NCI-H1417 treated with DMSO at 0.1 percent for 48 hours (cell line): ENCODE data around the gene CD37.
A peak's percentile ranks its signal among the peaks of the same experiment; 100 is the strongest.
"Not testable (repeated sequence)": the region's sequence is repeated elsewhere in the genome, so short reads cannot be mapped to it uniquely, and the experiment has no call there.

Source experiments
- DNase-seq: peaks from one replicate; lab custom pipeline; 2025; lab: John Stamatoyannopoulos, UW

Gene CD37

DNA sequence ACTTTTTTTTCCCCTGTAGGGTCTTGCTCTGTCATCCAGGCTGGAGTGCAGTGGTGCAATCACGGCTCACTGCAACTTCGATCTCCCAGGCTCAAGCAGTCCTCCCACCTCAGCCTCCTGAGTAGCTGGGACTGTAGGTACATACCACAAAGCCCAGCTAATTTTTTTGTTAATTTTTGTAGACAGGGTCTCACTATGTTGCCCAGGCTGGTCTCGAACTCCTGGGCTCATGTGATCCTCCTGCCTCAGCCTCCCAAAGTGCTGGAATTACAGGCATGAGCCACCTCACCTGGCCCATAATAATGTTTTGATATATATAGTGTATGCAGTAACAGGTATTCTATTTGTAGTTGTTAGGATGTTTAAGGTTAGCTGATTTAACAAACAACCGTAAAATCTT, 4.0 kb upstream of the CD37 start:
- not testable (repeated sequence) for DNase-seq

DNA sequence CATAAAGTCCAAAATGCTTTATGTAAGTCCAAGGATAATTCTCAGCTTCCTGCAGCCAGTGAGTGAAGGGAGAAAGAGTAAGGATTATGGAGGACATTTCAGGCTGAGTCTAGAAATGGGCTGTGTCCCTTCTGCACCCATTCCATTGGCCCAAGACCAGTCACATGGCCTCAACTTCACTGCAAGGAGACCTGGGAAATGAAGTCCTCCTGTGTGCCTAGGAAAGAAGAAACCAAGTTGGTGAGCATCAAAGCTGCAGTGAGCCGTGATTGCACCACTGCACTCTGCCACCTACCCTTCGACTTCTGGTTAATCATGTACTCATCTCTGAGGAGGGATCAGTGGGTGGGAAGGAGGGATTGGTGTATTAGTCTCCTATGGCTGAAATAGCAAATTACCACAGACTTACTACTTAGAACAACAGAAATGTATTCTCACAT, 3.6 kb upstream of the CD37 start:
- DNase-seq: no peak

DNA sequence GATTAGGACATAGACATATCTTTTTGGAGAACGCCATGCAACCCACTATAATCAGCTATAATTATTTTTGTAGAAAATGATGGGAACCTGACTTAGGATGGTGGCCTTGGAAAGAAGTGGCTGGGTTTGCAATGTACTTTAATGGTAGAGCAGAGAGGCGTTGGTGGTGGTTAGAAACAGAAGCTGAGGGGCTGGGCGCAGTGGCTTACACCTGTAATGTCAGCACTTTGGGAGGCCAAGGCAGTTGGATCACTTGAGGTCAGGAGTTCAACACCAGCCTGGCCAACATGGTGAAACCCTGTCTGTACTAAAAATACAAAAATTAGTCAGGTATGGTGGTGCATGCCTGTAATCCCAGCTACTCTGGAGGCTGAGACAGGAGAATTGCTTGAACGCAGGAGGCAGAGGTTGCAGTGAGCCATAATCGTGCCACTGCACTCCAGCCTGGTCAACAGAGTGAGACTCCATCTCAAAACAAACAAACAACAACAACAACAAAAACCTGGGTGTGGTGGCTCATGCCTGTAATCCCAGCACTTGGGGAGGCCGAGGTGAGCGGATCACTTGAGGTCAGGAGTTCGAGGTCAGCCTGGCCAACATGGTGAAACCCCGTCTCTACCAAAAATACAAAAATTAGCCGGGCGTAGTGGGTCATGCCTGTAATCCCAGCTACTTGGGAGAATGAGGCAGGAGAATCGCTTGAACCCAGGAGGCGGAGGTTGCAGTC, 2.4 kb upstream of the CD37 start:
- not testable (repeated sequence) for DNase-seq

DNA sequence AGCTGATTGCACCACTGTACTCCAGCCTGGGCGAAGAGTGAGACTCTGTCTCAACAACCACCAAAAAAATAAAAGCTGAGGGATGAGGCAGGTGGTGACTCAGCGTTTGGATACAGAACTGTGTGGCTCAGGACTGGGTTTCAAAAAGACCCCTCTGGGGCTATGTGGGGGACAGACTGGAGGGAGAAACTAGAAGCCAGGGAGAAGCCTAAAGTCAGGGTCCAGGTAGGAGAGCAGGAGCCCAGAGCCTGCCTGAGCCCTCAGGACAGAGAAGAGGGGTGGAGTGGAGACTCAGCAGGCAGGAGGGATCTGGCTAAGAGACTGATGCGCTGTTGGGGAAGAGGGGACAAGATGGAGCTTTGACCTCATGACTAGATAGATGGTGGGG, 1.8 kb upstream of the CD37 start:
- no peak for DNase-seq

DNA sequence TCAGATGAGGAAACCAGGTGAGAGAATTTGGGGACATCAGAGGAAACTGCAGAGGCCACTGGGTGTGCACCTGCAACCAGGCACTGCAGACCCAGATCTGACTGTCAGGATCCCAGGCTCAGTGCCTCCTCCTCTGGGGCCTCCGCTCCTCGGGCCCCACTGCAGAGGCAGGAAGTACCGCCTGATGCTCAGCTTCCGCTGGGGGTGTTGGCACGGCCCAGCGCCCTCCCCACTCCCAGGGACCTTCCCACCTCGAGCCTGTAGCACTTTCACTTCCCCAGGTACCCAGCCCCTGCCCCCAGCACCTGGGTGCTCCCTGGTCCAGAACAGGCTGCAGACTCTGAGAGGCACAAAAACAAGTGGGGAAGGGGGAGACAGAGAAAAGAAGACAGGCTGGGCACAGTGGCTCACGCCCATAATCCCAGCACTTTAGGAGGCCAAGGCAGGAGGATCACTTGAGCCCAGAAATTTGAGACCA, 1.4 kb upstream of the CD37 start:
- no peak for DNase-seq

DNA sequence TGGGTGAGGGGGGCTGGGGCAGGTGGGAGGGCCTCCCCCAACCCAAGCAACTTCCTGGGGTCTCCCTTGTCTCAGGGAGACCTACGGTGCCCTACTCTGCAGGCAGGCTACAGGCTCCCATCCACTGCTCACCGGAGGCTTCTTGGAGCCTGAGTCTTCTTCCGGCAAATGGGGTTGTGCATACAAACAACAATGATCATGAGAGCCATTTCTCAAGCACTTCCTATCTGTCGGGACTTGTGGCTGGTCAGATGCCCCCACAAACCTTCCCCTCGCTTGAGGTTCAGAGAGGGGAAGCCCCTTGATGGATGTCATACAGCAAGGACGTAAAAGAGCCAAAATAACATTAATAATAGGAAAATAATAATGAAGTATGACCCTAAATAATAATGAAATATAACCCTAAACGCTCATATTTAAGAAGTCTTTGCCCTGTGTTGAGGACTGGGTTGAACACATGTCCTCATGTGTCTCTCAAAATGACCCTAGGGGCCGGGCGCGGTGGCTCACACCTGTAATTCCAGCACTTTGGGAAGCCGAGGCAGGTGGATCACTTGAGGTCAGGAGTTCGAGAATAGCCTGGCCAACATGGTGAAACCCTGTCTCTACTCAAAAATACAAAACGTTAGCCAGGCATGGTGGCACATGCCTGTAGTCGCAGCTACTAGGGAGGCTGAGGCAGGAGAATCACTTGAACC, 727 bp downstream of the CD37 start:
- DNase-seq: no peak

DNA sequence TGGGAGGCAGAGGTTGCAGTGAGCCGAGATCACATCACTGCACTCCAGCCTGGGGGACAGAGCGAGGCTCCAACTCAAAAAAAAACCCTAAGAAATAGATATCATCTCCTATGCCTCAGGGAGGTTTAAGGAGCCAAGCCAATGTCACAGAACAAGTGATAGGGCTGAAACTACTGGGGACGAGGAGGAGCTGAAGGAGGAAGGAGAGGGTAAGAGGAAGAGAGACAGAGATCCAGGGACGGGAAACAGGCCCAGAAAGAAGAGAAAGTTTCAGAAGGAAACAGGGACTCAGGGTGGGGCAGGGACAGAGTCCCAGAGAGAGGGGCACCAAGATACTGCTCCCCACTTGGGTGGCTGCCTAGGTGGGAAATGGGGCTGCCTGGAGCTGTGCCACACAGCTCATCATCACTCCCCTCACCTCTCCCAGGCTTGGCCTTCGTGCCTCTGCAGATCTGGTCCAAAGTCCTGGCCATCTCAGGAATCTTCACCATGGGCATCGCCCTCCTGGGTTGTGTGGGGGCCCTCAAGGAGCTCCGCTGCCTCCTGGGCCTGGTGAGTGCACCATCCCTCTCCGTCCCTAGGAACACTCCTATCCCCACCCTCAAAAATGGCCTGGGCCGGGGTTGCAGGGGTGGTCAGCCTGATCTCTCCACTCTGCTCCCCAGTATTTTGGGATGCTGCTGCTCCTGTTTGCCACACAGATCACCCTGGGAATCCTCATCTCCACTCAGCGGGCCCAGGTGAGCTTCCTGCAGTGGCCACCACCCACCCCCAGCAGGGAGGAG, 1.5 kb downstream of the CD37 start:
- DNase-seq: no peak

DNA sequence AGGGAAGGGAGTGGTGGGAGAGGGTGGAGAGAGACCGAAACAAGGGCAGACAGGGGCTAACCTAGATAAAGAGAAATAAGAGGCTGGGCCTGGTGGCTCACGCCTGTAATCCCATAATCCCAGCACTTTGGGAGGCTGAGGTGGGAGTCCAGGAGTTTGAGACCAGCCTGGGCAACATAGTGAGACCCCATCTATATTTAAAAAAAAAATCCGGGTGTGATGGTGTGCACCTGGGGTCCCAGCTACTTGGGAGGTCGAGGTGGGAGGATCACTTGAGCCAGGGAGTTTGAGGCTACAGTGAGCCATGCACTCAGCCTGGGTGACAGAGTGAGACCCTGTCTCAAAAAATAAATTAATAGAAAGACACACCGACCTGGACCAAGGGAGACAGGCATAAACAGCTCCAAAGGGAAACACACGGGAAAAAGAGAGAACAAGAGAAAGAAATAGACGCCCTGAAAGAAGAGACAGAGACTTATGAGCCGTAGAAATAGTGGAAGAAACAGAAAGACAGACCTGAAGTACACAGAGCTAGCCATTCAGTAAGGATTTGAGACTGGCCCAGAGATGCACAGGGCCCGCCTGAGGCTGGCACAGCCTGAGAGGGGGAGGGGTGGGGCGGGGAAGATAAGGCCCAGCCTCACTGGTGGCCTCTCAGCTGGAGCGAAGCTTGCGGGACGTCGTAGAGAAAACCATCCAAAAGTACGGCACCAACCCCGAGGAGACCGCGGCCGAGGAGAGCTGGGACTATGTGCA, 2.2 kb downstream of the CD37 start:
- DNase-seq: no peak

DNA sequence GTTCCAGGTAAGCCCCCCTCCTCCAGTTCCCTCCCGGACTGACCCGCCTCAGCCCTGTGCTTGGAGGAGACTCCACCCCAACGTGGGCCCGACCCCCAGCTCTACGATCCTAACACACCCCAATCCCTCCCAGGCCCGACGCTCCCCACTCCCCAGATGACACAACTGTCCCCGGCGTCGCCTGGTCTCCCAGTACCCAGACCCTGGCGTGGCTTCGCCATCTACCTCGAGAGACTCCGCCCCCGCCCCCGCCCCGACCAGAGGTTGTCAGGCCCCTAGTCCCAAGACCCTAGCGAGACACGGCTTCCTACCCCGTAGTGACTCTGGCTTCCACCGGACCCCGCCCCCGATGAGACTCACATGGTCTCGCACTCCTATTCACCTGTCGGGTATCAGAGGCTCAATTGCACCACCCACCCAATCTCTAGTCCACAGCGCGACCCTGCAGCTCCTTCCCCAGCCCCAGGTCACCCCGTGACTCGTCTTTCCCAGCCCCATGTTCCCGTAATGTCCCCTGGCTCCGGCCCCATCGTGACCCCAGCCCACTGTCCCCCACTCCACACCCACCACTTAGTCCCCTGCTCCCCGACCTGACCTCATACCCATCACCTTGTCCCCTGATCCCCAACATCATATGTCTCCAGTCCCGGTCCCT, 2.9 kb downstream of the CD37 start:
- no peak for DNase-seq

DNA sequence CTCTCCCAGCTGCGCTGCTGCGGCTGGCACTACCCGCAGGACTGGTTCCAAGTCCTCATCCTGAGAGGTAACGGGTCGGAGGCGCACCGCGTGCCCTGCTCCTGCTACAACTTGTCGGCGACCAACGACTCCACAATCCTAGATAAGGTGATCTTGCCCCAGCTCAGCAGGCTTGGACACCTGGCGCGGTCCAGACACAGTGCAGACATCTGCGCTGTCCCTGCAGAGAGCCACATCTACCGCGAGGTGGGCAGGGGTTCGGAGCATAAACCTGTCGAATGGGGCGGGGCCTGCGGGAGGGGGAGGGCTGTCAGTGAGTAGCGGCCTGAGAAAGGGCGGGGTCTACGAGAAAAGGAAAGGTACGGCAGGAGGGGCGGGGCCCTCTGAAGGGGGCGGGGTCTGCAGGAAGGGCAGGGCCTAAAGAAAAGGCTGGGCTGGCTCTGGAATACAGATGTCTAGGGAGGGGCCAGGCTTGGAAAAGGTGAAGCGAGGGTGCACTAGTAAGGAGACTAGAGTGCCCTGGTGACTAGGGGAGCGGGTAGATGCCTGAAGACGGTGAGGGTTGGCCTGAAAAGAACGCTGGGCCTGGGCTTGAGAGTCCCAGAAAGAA, 3.6 kb downstream of the CD37 start:
- no peak for DNase-seq

DNA sequence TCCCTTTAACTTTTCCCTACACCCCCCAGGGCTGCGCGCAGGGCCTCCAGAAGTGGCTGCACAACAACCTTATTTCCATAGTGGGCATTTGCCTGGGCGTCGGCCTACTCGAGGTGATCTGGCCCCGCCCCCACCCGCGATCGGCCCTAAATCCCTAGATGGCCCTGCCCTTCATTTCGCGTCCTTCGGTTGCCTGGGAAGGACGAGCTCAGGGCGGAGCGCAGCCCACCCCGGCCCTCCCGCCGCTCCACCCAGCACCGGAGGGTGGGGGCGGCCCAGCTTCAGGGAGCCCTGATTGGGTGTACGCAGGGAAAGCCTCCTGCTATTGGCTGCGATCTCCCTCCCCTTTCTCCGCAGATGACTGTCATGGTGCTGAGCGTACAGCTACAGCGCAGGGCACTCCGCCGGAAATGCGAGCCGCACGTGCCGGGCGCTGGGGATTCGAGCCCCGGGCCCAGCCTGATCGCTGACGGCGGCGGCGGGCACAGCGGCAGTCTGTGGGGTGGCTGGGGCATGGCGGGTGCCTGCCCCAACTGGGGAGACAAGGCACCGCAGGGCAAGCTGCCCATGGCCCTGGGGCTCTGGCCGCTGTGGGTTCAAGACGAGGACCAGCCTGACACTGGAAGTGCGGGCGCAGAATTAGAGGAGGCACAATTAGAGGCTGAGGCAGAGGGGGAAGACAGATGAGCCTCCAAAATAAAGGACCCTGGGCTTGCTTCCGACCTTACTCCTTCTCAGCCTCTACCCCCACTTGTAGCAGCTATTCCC, 4.3 kb downstream of the CD37 start:
- no peak for DNase-seq

DNA sequence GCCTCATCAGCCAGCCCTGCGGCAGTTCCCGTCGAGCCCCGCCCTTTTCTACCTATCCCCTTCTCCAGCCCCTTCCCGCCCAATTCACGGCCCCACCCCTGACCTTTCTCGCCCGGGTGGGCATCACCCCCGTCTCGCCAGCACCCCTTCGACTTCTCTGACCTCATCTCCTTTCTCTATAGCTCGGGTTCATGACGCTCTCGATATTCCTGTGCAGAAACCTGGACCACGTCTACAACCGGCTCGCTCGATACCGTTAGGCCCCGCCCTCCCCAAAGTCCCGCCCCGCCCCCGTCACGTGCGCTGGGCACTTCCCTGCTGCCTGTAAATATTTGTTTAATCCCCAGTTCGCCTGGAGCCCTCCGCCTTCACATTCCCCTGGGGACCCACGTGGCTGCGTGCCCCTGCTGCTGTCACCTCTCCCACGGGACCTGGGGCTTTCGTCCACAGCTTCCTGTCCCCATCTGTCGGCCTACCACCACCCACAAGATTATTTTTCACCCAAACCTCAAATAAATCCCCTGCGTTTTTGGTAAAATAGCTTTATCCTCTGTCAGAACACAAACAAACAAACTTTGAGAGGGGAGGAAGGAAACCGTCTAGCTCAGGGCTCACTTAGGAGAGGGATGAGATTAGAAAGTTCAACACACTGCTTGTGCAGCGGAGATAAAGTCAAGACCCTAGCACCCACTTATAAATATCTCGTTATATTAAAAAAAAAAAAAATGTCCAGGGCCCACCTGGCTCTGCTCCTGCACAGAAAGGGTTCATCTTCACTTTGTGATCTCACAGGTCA, 5.1 kb downstream of the CD37 start:
- DNase-seq: peak; percentile 0

DNA sequence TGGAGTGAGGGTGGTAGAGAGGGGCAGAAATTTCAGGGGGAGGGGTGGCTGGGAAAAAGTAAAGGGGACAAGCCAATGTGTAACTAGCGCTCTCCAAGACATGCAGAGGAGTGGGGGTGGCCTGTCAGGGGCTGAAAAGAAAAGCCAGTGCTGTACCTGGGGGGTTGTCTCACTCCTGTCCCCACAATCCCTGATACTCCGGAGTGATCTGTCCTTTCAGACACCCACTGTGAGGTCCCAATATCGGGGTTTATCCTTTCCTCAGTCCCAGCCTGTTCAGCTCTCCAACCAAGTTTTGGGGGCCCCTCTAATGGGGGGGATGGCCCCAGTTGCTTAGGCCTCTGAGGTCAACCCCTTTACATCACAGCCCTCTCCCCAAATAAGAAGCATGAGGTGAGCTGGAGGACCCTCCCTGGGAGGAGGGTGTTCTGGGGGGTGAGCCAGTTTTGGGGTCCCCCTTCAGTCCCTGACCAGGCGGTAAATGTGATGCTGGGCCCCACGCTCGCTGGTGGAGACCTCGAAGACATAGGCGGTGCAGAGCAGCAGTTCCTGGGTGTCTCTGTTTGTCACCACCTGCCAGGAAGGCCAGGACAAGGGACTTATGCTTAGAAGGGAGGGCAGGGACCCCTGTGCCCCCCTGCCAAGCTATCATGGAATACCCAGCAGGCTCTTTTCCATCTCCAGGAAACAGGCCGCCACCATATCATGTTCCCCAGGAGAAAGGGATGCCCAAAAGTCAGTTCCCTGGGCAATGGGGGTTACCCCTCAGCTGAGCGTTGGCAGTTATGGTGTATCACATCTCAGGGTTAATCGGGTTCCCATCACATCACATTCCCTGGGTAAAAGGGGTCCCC, 5.9 kb downstream of the CD37 start:
- no peak for DNase-seq

DNA sequence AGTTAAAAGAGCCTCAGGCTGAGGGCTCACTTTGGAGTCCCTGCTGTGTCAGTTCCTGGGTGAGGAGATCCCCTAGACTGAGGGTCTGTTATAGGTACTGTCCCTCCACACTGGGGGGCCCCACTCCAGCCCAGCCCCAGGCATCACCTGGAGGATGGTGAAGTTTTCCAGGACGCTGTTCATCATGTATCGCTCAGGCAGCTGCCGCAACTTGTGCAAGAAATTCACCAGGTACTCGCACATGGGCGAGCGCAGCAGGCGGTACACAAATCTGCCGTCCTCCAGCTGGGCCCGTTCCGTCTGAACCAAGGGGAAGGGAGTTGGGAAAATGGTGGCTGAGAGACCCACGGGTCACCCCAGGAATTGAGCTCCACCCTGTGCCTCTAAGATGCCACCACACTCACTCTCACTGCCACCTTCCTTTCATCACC, 7.1 kb downstream of the CD37 start:
- DNase-seq: no peak

DNA sequence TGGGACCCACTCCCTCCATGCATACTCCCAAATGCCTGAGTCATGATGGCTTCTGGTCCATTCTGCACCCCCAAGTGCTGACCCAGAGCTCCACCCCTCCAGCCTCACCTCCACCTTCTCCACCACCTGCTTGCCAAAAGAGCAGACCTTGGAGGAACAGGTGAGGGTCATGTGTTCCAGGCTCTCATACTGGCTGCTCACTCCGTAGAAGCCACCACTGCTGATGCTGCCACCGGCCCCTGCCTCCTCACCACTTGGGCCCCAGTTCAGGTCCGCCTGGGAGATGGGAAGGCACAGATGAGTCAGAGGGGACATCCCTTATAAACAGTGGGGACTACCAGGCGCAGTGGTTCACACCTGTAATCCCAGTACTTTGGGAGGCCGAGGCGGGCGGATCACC, 7.9 kb downstream of the CD37 start:
- no peak for DNase-seq

DNA sequence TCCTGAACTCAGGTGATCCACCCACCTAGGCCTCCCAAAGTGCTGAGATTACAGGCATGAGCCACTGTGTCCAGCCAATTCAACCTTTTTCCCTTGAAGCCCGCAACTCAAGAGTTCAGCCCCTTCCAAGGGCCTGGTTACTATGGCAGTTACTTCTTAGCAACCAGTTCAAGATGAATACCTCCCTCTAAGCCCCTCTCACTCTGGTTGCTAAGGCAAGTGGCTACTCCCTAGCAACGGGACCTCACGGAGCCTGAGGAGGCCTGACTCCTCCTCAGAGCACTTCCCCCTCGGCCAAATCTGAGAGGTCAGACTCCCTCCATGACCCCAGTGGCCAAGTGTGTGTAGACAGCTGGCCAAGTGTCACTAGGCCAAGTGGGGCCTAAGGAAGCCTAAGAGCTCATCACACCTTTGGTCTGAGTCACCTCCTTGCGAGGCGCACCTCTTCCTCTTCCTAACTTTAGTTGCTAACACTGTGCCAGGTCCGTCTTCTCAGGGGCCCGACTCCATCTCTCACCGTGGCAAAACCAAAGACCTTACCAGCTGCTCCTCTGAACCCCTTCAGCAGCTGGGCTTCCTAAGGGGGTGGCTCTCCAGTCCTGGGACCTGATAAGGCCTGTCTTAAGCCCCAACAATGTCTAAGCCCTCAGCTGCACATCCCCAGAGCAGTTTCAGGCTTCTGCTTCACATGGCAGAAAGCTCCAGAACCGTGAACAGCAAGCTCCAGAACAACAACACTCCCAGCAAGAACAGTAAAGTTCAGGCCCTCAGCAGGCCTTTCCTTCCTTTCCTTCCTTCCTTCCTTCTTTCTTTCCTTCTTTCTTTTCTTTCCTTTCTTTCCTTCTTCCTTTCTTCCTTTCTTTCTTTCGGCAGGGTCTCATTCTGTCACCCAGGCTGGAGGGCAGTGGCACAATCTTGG, 9.6 kb downstream of the CD37 start:
- no peak for DNase-seq

DNA sequence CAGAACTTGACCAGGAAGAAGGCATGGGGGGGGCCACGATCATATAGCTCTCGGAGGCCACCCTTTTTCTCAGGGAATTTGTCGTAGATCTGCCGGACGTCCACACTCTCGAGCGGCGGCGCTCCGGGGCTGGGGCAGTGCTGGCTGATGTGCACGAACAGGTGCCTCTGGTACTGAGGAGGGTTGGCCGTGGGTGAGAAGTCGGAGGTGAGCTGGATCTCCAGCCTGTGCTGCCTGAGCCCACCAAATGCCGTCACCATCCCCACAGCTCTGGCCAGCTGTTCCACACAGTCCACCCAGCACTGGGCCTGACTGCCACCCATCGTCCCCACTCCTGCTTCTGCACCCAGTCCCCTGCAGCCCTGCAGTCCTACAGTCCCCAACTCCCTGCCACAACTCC, 12.0 kb downstream of the CD37 start:
- DNase-seq: no peak
